Measurements from ENCODE around the gene IGF2BP2. TPM values are rescaled to one million over a fixed set of nuclear protein-coding genes. Genes with fewer than 3 reads are reported as not detected.

Gene IGF2BP2
- total RNA-seq, 1 experiment from 2014 or later, result 29.2 TPM

DNA sequence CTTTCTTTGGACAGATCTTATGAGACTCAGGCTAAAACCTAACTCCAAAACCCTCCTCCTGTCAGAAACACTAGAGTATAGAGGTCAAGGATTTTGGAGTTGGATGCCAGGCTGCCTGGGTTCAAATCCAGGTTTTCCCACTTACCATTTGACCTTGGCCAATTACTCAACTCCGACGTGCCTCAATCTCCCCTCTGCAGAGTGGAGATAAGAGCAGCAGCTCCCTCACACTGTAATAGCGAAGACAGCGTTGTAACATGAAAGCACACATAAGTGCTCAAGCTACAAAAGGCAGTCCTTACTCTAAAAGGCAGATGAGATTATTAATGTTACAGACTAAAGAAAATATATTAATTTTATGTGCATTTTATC, 90.1 kb downstream of the IGF2BP2 start:
- no peak for DNase-seq (ENCODE audit: low read depth)

- peak; percentile 75 for DNase-seq (ENCODE audit: low read depth)
Observed at GRCh38 chr3:185733980-185734724, 90.7 kb downstream of the IGF2BP2 start.

DNA sequence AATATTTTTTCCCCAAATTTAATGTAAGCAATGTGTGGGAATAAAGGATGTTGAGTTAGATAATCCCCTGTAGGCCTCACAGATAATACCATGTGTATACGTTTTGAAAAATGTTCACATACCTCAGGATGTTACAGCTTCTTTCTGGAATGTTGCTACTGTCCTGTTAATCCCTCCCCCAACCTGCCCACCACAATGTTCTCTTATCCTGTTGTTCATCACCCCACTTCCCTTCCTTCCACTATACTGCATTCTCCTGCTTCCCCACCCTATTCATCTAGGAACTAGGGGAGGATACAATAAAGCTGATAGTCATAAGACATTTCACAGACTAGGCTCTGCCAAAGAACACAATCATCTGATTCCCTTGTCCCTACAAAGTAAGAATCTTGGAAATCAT, 92.1 kb downstream of the IGF2BP2 start:
- peak; percentile 77 for DNase-seq (ENCODE audit: low read depth)

- DNase-seq (ENCODE audit: low read depth), result no peak
Observed at GRCh38 chr3:185730550-185730949, 94.3 kb downstream of the IGF2BP2 start.

DNA sequence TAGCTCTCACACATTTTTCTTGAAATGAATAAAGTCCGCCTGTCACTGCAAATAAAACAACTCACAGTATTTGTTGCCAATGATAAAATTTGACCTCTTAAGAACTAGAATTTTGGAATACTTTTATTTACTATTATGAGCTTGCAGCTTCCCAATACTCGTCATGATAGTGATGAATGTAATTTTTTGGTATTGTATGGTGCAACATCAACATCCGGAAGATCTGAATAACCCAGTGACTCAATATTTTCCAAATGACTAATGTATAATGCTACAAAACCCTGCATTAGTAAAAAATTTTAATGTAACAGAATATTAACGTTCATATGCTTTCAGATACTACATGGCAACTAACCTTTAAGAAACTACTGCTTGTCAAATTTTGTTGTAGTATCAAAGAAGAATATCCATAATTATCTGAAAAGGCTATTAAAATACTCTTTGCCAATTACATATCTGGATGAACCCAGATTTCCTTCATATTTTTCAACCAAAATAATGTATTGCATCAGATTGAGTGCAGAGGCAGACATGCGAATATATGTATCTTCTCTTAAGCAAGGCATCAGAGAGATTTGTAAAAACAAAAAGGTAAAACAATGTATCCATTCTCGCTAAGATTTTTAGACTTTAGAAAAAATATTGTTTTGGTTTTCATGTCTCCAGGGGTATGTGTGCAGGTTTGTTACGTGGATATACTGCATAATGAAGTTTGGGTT, 95.3 kb downstream of the IGF2BP2 start:
- DNase-seq (ENCODE audit: low read depth), result peak; percentile 59

DNA sequence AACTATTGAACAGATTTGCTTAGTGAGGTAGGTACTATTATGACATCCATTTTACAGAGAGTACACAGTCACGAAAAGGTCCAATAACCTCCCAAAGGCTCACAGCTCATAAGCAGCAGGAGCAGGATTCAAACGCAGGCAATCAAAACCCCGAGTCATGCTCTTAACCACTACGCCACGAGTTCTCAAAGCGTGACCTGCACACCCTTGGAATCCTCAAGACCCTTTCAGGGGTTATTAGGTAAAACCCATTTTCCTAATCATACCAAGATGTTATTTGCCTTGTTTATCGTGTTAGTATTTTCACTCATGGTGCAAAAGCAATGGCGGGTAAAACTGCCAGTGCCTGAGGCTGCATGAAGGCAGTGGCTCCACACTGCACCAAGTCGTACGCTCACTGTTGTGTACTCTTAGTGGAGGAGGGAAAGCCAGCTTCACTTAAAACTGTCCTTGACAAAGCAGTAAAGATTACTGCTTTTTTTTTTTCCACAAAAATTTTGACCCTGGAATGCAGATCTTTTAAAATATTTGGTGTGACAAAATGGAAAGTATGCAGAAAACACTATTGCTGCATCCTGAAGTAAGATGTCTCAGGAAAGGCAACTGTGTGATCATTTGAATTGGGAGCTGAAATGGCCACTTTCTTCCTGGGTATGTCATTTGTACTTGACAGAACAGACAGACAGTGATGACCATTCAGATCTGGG, 96.1 kb downstream of the IGF2BP2 start:
- DNase-seq (ENCODE audit: low read depth), result peak; percentile 38

DNA sequence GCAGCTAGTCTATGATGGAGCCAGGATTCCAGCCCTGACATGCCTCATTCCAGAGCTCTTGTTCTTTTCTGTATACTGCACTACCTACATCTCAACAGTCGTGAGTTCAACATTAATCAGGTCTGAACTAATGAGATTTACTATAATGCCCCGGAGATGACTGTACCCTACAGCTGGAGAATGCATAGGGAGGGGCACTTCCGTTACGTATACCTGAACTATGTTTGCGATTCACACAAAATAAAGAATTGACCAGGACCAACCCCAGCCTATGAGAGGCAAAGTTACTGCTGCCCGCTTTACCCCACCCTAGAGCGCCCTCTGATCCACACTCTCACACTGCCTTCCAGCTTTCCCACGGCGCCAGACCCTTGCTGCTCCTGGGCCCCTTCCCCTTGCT, 97.0 kb downstream of the IGF2BP2 start:
- DNase-seq (ENCODE audit: low read depth), result no peak

DNA sequence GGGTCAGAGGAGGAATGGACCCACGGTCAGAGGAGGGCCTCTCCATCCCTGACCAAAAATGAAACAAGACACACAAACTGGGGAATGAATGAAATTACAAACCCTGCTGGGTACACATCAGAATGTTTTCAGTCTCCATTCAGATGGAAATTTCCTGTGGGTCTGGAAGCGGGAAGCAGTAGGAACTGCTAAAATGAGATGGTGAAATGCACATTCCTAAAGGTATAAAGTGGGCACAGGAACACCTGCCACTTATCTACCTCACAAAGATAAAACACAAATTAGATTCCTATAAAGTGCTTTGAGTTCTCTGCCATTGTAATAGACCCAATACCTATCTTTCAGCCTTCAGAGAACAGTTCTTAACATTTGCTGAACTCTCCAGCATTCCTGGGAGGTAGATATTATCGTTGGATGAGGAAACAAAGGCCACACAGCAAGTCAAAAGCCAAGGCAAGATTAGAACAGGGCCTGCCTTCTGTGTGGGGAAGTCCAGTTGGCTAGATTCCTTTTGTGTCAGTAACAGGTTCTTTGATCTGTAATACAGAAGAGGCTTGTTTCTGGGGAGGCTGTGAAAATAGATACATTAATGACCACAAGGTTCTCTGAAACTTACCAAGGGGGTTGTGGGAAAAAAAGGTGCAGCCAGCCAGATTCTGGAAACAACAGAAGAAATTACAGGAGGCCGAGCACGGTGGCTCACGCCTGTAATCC, 98.4 kb downstream of the IGF2BP2 start:
- DNase-seq (ENCODE audit: low read depth), result no peak

DNA sequence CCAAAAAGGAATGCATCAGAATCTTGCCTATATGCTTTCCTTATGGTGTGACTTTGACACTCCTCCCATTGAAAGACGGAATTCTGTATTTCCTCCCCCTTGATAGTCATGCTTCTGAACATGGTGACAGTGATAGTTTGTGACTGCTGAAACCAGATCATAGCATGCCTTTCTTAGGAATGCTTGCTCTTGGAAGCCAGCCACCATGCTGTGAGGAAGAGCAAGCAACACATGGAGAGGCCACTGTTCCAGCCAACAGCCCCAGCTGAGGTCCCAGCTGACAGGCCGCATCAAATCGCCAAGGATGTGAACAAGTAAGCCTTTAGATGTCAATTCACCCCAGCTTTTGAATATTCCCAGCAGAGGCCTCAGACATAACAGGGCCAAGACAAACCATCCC, 100.1 kb downstream of the IGF2BP2 start:
- peak; percentile 55 for DNase-seq (ENCODE audit: low read depth)

- no peak for DNase-seq (ENCODE audit: low read depth)
Observed at GRCh38 chr3:185724251-185724650, 100.6 kb downstream of the IGF2BP2 start.

DNA sequence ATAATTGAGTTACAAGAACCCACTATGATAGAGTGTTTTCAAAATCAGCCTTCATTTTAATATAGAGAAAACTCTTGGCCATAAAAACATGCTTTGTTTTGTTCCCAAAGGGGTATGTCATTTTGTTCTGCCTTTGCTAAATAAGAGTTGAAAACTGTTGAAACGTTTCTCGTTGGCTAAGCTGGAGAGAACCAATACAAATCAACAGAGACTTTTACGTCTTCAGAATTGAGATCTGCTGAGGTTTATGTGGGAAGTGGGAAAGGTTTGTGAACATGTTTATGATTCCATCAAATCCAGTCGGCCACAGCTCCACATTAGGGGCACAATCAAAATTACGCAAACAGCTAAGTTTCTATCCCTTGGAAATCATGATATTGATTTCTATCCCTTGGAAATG, 102.0 kb downstream of the IGF2BP2 start:
- no peak for DNase-seq (ENCODE audit: low read depth)

GRCh38 chr3:185721970-185722369, 102.9 kb downstream of the IGF2BP2 start:
- DNase-seq (ENCODE audit: low read depth), result no peak

GRCh38 chr3:185720326-185720725, 104.5 kb downstream of the IGF2BP2 start:
- DNase-seq (ENCODE audit: low read depth), result no peak

DNA sequence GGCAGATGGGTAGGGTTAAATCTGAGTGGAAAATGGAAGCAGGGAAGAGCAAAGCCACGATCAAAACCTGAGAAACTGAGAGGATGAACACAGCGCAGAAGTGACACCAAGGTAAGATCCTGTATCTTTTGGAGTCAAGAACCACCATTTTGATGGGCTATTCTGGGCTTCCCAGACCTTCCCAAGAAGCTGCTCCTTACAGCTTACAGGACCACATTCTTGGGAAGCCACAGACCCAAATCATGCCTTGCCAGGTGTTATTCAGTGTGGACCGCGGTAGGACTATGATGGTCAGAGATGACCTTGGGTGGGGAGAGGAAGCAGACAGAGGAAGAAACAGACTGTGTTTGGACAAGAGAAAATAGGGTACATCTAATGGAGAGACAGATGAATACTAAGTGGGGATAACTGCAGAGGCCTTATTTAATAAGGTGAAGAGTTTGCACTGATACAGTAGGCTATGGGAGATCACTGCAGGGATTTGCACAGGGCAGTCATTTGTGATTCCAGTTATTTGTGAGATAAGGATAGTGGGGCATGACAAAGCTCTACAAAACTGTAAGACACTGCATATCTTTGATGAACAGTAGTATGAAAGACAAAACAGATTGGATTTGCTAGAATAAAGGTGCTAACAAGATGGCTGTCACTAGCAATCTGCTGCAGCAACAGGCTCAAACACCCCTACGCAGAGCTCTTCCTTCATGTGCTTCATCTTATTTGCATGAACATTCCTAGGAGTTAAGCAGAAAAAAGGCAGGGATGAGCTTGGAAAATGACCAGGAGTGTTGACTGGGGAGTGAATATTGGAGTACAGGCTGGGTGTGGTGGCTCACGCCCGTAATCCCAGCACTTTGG, 105.9 kb downstream of the IGF2BP2 start:
- no peak for DNase-seq (ENCODE audit: low read depth)

DNA sequence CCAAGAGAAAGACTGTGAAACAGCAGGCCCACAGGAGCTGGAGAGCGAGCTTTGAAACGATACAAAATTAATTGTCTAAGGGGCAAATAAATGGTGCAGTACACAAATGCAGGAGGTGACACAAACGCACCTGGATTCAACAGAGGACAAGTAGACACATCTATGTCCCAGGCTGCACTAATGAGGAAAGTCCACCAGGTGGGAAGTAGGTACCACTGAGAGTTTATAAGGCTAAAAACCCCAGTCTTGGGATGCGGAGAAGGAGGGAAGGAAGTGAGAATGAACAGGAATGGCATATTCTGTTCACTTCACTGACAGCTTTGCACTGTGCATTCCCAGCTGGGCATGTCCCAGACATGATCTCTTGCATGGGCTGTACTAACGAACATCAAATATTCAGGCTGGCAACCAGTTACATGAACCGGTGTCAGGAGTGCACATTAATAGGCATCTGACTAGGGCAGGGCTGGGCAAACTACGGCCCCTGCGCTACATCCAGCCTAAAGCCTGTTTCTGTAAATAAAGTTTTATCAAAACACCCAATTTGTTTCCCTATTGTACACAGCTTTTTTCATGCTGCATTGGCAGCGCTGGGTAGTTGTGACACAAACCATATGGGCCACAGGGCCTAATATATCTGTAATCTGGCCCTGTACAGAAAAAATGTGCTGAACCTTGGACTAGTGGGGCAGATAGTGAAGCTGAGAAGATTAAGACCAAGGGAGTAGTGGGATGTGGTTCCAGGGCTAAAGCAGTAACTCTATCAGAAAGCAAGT, 107.0 kb downstream of the IGF2BP2 start:
- DNase-seq (ENCODE audit: low read depth), result no peak

- peak; percentile 54 for DNase-seq (ENCODE audit: low read depth)
Observed at GRCh38 chr3:185717121-185717520, 107.7 kb downstream of the IGF2BP2 start.

- DNase-seq (ENCODE audit: low read depth), result no peak
Observed at GRCh38 chr3:185716436-185717108, 108.3 kb downstream of the IGF2BP2 start.

- DNase-seq (ENCODE audit: low read depth), result peak; percentile 36
Observed at GRCh38 chr3:185715091-185715490, 109.8 kb downstream of the IGF2BP2 start.

GRCh38 chr3:185714085-185714484, 110.8 kb downstream of the IGF2BP2 start:
- no peak for DNase-seq (ENCODE audit: low read depth)

DNA sequence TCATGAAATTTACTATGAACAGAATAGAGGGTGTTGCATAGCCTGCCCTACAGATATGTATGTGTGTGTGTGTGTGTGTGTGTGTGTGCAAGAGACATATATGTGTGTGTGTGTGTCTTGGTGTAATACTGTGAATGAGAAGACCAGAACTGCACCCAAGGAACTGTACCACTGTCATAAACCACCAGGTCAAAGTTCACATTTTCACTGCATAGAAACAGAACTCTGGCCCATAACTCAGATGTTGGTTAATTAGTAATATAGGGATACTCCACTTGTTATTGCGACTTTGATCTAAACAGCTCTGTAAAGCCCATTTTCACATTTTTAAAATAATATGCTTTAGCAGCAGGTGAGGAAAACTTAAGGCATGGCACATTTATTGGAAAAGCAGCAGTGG, 111.8 kb downstream of the IGF2BP2 start:
- DNase-seq (ENCODE audit: low read depth), result no peak
